GM18526 (cell line): ENCODE measurements around the gene ANGPT4.

Experiments
- POLR2A ChIP-seq: IDR thresholded peaks from 3 replicates; pipeline ENCODE4 v1.6.1; 2011; ENCODE audit not compliant: insufficient read length; ENCODE audit errors: extremely low read depth

ANGPT4 gene

GRCh38 chr20:834151-834746 lies 81.9 kb downstream of the ANGPT4 start:
- TF ChIP-seq POLR2A = no peak

- peak; percentile 53 for TF ChIP-seq POLR2A
Measured at GRCh38 chr20:833450-834150, 82.5 kb downstream of the ANGPT4 start, which contains the start of gene FAM110A. TSS of gene FAM110A (plus strand) at chr20:833715. CDS start at chr20:844805, 11,090 bp downstream.

- no peak for TF ChIP-seq POLR2A
Measured at GRCh38 chr20:833121-833449, 83.0 kb downstream of the ANGPT4 start.

- no peak for TF ChIP-seq POLR2A
Measured at GRCh38 chr20:831956-832355, 84.2 kb downstream of the ANGPT4 start.

- TF ChIP-seq POLR2A = no peak
Measured at GRCh38 chr20:831251-831650, 84.9 kb downstream of the ANGPT4 start.

- no peak for TF ChIP-seq POLR2A
Measured at GRCh38 chr20:830011-830521, 86.1 kb downstream of the ANGPT4 start.

- no peak for TF ChIP-seq POLR2A
Measured at GRCh38 chr20:829551-829950, 86.6 kb downstream of the ANGPT4 start.

- no peak for TF ChIP-seq POLR2A
Measured at GRCh38 chr20:828987-829386, 87.1 kb downstream of the ANGPT4 start.

GRCh38 chr20:826695-827323 lies 89.3 kb downstream of the ANGPT4 start:
- no peak for TF ChIP-seq POLR2A

GRCh38 chr20:825710-826421 lies 90.3 kb downstream of the ANGPT4 start:
- TF ChIP-seq POLR2A = no peak

- TF ChIP-seq POLR2A = no peak
Measured at GRCh38 chr20:824916-825315, 91.2 kb downstream of the ANGPT4 start.

- TF ChIP-seq POLR2A = no peak
Measured at GRCh38 chr20:824490-824889, 91.6 kb downstream of the ANGPT4 start.

GRCh38 chr20:823574-823902 lies 92.6 kb downstream of the ANGPT4 start:
- TF ChIP-seq POLR2A = no peak

GRCh38 chr20:822651-823573 lies 93.2 kb downstream of the ANGPT4 start:
- TF ChIP-seq POLR2A = no peak

- no peak for TF ChIP-seq POLR2A
Measured at GRCh38 chr20:821731-822065, 94.4 kb downstream of the ANGPT4 start.
